ENCODE results near the gene WWC2.

DNA sequence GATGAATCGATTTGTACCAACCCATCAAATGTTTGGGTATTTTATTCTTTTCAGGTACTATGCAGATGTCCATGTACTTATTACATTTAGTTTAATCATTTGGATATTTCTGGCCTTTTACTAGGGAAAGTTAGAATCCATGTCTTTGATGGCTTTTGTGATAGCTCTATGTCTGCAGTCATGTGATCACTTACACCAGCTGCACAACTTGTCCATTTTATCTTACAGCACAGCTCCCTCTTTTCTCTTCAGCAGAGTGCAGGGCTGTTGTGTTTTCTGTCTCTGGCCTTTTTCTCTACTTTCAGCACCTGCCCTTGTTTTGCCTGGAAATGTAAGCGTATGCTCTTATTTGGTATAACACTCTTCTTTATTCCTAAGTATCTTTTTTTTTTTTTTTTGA lies 30.6 kb downstream of the WWC2 start:
- TF ChIP-seq EZH2phosphoT487 (IDR thresholded peaks at IDR 0.05; ENCODE audit: low read depth) = no peak
- TF ChIP-seq, protein P1, sequence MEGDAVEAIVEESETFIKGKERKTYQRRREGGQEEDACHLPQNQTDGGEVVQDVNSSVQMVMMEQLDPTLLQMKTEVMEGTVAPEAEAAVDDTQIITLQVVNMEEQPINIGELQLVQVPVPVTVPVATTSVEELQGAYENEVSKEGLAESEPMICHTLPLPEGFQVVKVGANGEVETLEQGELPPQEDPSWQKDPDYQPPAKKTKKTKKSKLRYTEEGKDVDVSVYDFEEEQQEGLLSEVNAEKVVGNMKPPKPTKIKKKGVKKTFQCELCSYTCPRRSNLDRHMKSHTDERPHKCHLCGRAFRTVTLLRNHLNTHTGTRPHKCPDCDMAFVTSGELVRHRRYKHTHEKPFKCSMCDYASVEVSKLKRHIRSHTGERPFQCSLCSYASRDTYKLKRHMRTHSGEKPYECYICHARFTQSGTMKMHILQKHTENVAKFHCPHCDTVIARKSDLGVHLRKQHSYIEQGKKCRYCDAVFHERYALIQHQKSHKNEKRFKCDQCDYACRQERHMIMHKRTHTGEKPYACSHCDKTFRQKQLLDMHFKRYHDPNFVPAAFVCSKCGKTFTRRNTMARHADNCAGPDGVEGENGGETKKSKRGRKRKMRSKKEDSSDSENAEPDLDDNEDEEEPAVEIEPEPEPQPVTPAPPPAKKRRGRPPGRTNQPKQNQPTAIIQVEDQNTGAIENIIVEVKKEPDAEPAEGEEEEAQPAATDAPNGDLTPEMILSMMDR (IDR thresholded peaks at IDR 0.05; ENCODE audit: low read depth, low read length) = no peak
